Mammary epithelial cell (primary cell): ENCODE results near the gene CCDC159.

Source experiments
- EZH2 ChIP-seq: IDR thresholded peaks from 2 replicates; pipeline ENCODE4 v1.6.1; 2012; ENCODE audit warnings: low read length, inconsistent platforms, borderline replicate concordance
- TF ChIP-seq, protein P1 (sequence below), 2 donors: IDR thresholded peaks in 1 of 2; conservative IDR thresholded peaks in 1 of 2; 2 replicates each; pipeline ENCODE4 v1.5.1; 2011 to 2012; ENCODE audit warnings: inconsistent platforms in 2 of 2, low read length in 2 of 2, mild to moderate bottlenecking in 2 of 2, control low read depth in 1 of 2, low read depth in 1 of 2; ENCODE audit not compliant: insufficient read depth in 1 of 2; ENCODE audit errors: extremely low read depth in 1 of 2

DNA sequence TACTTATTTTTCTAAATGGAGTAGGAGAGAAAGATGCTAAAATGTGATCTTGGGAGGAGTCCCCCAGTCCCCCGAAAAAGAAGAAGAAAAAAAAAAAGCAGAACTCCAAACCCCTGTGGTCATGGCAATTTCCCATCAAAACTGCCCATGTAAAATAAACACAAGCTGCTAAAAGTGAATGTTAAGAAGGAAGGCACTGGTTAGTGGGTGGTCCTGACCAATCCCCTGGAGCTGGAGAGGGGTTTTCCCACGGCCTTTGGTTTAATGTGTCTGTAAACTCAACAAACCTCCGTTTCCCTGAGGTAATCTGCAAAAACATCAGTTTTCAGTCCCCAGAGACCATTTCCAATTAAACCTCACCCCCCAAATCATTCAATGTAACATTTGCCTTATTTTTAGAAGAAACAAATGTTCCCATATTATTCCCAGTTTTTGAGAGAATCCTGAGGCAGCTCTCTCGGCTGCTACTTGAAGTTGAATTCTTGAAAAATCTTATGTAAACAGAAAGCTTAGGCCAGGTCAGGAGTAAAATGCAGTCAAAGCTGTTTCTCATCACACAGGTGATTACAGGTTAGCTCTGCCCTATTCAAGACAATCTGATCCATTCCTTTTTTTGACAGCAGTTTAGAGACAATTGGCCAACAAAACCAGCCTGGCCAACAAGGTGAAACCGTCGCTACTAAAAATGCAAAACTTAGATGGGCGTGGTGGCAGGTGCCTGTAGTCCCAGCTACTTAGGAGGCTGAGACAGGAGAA, 23.9 kb upstream of the CCDC159 start:
- no peak for TF ChIP-seq EZH2
- TF ChIP-seq, protein P1, sequence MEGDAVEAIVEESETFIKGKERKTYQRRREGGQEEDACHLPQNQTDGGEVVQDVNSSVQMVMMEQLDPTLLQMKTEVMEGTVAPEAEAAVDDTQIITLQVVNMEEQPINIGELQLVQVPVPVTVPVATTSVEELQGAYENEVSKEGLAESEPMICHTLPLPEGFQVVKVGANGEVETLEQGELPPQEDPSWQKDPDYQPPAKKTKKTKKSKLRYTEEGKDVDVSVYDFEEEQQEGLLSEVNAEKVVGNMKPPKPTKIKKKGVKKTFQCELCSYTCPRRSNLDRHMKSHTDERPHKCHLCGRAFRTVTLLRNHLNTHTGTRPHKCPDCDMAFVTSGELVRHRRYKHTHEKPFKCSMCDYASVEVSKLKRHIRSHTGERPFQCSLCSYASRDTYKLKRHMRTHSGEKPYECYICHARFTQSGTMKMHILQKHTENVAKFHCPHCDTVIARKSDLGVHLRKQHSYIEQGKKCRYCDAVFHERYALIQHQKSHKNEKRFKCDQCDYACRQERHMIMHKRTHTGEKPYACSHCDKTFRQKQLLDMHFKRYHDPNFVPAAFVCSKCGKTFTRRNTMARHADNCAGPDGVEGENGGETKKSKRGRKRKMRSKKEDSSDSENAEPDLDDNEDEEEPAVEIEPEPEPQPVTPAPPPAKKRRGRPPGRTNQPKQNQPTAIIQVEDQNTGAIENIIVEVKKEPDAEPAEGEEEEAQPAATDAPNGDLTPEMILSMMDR (conservative IDR thresholded peaks at IDR 0.05 in 1 of 2, IDR thresholded peaks at IDR 0.05 in 1 of 2; ENCODE audit: extremely low read depth in 1 of 2, insufficient read depth in 1 of 2, low read depth in 1 of 2, low read length in 2 of 2): no peak
